ENCODE data around the gene BRWD1.

BRWD1 gene

GRCh38 chr21:39186676-39187075, 126.8 kb downstream of the BRWD1 start:
- no peak for TF ChIP-seq CTCF (IDR thresholded peaks at IDR 0.05; ENCODE audit: low read depth, low read length)
- H3K4me3 ChIP-seq (ENCODE audit: low read depth, low read length): no peak overlapping the region

DNA sequence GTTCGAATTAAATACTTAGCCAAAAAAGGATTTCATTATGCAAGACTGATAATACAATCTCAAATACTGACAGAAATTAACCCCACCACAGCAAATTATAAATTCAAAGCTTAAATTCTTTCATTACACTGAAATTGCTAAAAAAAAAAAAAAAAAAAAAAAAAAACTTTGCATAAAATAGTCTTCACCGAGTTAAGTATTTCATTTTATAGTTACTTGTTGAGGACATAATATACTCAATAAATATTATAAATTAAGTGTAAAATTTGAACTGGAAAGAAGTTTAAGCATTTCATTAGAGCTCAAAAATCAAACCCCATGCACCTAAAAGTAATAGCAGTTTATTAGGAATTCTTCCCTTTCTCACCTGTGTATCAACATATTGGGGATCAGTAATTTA, 128.3 kb downstream of the BRWD1 start:
- TF ChIP-seq CTCF (IDR thresholded peaks at IDR 0.05; ENCODE audit: low read depth, low read length): no peak
- no peak overlapping the region for H3K4me3 ChIP-seq (ENCODE audit: low read depth, low read length)

GRCh38 chr21:39184050-39184980, 129.1 kb downstream of the BRWD1 start:
- H3K4me3 ChIP-seq (ENCODE audit: low read depth, low read length): peak overlapping the region; percentile 89
- TF ChIP-seq CTCF (IDR thresholded peaks at IDR 0.05; ENCODE audit: low read depth, low read length): no peak

- peak within 1 kb of the TSS; percentile 89 for H3K4me3 ChIP-seq (ENCODE audit: low read depth, low read length)
- no peak for TF ChIP-seq CTCF (IDR thresholded peaks at IDR 0.05; ENCODE audit: low read depth, low read length)
Observed at GRCh38 chr21:39183272-39184049, 130.0 kb downstream of the BRWD1 start, which contains the start of gene PSMG1. Gene PSMG1 (minus strand): TSS chr21:39183451. CDS start chr21:39183385, 66 bp downstream.

- no peak for TF ChIP-seq CTCF (IDR thresholded peaks at IDR 0.05; ENCODE audit: low read depth, low read length)
- peak overlapping the region; percentile 89 for H3K4me3 ChIP-seq (ENCODE audit: low read depth, low read length)
Observed at GRCh38 chr21:39182484-39183271, 130.8 kb downstream of the BRWD1 start.

- no peak for TF ChIP-seq CTCF (IDR thresholded peaks at IDR 0.05; ENCODE audit: low read depth, low read length)
- H3K4me3 ChIP-seq (ENCODE audit: low read depth, low read length): peak overlapping the region; percentile 89
Observed at GRCh38 chr21:39182016-39182415, 131.4 kb downstream of the BRWD1 start.
